SU-DHL-6 (cell line): ENCODE measurements around the gene TAF10.

ENCODE experiments used
- H2AFZ ChIP-seq: fragments of 200-600 bp; sonication (generic); 2 replicates; pipeline ENCODE4 v1.6.1; 2014; ENCODE audit warnings: low read depth, mild to moderate bottlenecking, moderate library complexity, mixed read lengths, antibody characterized with exemption, low read length; ENCODE audit not compliant: severe bottlenecking
- H3F3A ChIP-seq: fragments of 200-600 bp; shearing (Covaris generic); 2 replicates; pipeline ENCODE4 v1.6.0; 2016; ENCODE audit warnings: antibody characterized with exemption, mild to moderate bottlenecking; ENCODE audit not compliant: insufficient read depth
- H3K27ac ChIP-seq: fragments of 200-600 bp; sonication (generic); 2 replicates; pipeline ENCODE4 v1.5.1; 2016; ENCODE audit warnings: low read depth, mild to moderate bottlenecking, low read length, moderate library complexity, mixed read lengths
- H3K27me3 ChIP-seq: fragments of 200-600 bp; sonication (generic), shearing (Covaris generic); 2 replicates; pipeline ENCODE4 v1.6.0; 2014; ENCODE audit warnings: mild to moderate bottlenecking, low read length
- H3K36me3 ChIP-seq: fragments of 200-600 bp; sonication (generic); 2 replicates; pipeline ENCODE4 v1.6.1; 2014; ENCODE audit warnings: mild to moderate bottlenecking, low read length, mixed read lengths
- H3K4me2 ChIP-seq: fragments of 300-600, 200-600 bp; shearing (Covaris generic), sonication (generic); 2 replicates; pipeline ENCODE4 v1.6.0; 2014; ENCODE audit warnings: low read length, low read depth, mild to moderate bottlenecking; ENCODE audit not compliant: poor library complexity, severe bottlenecking
- H3K4me3 ChIP-seq: fragments of 200-600 bp; sonication (generic); 2 replicates; pipeline ENCODE4 v1.5.1; 2014; ENCODE audit warnings: antibody characterized with exemption, low read length, mild to moderate bottlenecking, mixed read lengths; ENCODE audit not compliant: insufficient read depth, poor library complexity, severe bottlenecking
- H3K79me2 ChIP-seq: fragments of 200-600 bp; sonication (generic); 2 replicates; pipeline ENCODE4 v1.6.1; 2014; ENCODE audit warnings: mild to moderate bottlenecking, low read length, moderate library complexity; ENCODE audit not compliant: insufficient read depth
- H3K9ac ChIP-seq: fragments of 200-600 bp; sonication (generic); 2 replicates; pipeline ENCODE4 v1.7.0; 2014; ENCODE audit warnings: mild to moderate bottlenecking, low read length
- H3K9me2 ChIP-seq: fragments of 200-600 bp; sonication (generic); replicated peaks from 2 replicates; pipeline ENCODE4 v1.6.1; 2014; ENCODE audit warnings: low read length; ENCODE audit not compliant: insufficient read depth
- H3K9me3 ChIP-seq: fragments of 200-600 bp; sonication (generic); 2 replicates; pipeline ENCODE4 v1.6.1; 2014; ENCODE audit warnings: low read length, mixed read lengths; ENCODE audit not compliant: insufficient read depth
- H4K20me1 ChIP-seq: fragments of 200-600 bp; sonication (generic); 2 replicates; pipeline ENCODE4 v1.6.1; 2014; ENCODE audit warnings: low read depth, mild to moderate bottlenecking, antibody characterized with exemption, low read length, moderate library complexity, mixed read lengths
- EZH2phosphoT487 ChIP-seq: fragments of 200-600 bp; sonication (generic), shearing (Covaris generic); conservative IDR thresholded peaks from 2 replicates; pipeline ENCODE4 v1.6.1; 2018; ENCODE audit warnings: mild to moderate bottlenecking, antibody characterized with exemption, low read length, moderate library complexity, mixed read lengths
- TF ChIP-seq, protein P1 (sequence below): fragments of 200-600 bp; sonication (generic); IDR thresholded peaks from one replicate; pipeline ENCODE4 v1.5.1; 2017; ENCODE audit warnings: antibody characterized with exemption, mild to moderate bottlenecking, low read length, moderate library complexity; ENCODE audit not compliant: insufficient read depth, poor library complexity, severe bottlenecking

TAF10 gene

DNA sequence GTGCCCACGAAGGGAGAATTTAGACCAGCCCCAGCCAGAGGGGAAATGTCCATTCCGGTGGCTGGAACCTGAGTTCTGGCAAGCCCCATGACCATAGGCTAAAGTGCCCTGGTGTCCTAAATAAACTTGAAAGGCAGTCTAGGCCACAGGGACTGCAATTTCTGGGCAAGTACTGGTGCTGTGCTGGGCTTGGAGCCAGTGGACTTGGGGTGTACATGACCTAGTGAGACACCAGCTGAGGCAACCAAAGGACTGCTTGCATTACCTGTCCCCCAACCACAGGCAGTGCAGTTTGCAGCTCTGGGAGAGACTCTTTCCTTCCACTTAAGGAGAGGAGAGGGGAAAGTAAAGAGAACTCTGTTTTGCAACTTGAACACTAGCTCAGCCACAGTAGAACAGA, 32.3 kb downstream of the TAF10 start:
- no peaks in the 10 kb centered on the region for H3K9me2 ChIP-seq
- no peak overlapping the region for H3K4me3 ChIP-seq
- no peak for TF ChIP-seq EZH2phosphoT487
- TF ChIP-seq, protein P1, sequence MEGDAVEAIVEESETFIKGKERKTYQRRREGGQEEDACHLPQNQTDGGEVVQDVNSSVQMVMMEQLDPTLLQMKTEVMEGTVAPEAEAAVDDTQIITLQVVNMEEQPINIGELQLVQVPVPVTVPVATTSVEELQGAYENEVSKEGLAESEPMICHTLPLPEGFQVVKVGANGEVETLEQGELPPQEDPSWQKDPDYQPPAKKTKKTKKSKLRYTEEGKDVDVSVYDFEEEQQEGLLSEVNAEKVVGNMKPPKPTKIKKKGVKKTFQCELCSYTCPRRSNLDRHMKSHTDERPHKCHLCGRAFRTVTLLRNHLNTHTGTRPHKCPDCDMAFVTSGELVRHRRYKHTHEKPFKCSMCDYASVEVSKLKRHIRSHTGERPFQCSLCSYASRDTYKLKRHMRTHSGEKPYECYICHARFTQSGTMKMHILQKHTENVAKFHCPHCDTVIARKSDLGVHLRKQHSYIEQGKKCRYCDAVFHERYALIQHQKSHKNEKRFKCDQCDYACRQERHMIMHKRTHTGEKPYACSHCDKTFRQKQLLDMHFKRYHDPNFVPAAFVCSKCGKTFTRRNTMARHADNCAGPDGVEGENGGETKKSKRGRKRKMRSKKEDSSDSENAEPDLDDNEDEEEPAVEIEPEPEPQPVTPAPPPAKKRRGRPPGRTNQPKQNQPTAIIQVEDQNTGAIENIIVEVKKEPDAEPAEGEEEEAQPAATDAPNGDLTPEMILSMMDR, result no peak
- H3K79me2 ChIP-seq, result no peaks in the 10 kb centered on the region
- H3K27ac ChIP-seq, result no peak overlapping the region
- no peaks in the 10 kb centered on the region for H3K27me3 ChIP-seq
- H3K36me3 ChIP-seq, result 0 out of 2 replicates have a peak, but pooled peaks cover 13% of the 10 kb centered on the region
- no peak overlapping the region for H3K9ac ChIP-seq
- no peak overlapping the region for H2AFZ ChIP-seq
- peaks cover 7% of the 10 kb centered on the region; the same call in 1 of the 2 replicates for H3K9me3 ChIP-seq
- no peak overlapping the region for H3K4me2 ChIP-seq
- no peaks in the 10 kb centered on the region for H4K20me1 ChIP-seq
- H3F3A ChIP-seq, result no peaks in the 10 kb centered on the region

DNA sequence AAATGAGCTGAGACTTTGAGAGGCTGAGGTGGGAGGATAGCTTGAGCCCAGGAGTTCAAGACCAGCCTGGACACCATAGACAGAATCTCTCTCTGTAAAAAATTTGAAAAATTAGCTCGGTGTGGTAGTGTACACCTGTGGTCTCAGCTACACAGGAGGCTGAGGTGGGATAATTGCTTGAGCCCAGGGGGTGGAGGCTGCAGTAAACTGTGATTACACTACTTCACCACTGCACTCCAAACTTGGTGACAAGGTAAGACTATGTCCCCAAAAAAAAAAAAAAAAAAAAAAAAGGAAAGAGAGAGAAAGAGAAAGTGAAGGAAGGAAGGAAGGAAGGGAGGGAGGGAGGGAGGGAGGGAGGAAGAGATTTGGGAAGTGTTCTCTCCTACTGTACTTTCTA, 33.9 kb downstream of the TAF10 start:
- no peak overlapping the region for H3K4me3 ChIP-seq
- no peaks in the 10 kb centered on the region for H3K9me3 ChIP-seq
- 0 out of 2 replicates have a peak, but pooled peaks cover 5% of the 10 kb centered on the region for H3K36me3 ChIP-seq
- H3K79me2 ChIP-seq, result no peaks in the 10 kb centered on the region
- H3K4me2 ChIP-seq, result no peak overlapping the region
- no peak for TF ChIP-seq EZH2phosphoT487
- TF ChIP-seq, protein P1, result no peak
- no peak overlapping the region for H2AFZ ChIP-seq
- H3K27ac ChIP-seq, result no peak overlapping the region
- no peaks in the 10 kb centered on the region for H3K9me2 ChIP-seq
- no peaks in the 10 kb centered on the region for H4K20me1 ChIP-seq
- no peak overlapping the region for H3K9ac ChIP-seq
- H3K27me3 ChIP-seq, result no peaks in the 10 kb centered on the region
- H3F3A ChIP-seq, result no peaks in the 10 kb centered on the region

DNA sequence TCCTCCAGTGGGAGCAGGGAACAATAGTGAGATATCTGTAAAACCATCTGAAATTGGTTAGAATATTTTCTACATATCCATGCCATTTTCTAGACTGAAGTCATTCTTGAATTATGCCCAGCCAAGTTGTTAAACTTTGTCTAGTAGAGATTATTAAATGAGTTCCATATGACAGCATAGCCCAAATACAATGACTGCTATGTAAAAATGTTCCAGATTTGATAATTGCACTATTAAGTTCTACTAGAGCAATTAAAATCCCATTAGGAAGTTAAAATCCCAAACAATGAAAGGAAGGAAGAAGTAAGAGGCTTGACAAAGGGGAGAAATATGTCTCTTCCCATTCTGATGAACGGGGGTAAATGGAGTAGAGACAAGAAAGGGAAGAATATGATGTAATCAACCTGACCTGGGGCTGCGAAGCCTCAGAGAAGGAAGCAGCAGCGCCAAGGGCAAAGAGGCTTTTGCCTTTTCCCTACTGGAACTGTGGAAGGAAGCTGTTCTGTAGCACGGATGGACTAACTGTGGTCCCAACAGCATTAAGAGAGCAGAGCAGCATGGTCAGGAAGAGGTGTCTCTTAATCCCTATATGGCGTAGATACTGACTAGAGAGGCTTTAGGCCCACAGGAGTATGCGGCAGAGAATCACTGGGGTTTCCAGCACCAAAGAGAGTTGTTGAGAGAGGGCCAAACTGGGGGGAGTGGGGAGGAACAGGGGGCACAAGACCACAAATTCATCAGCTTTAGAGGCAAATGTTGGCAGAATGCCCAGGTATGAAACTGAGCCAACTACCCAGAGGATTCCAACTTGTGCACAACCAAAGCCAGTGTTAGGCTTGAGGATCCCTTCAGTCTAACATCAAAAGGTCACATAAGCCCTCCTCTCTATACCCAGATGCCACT, 35.3 kb downstream of the TAF10 start:
- Histone ChIP-seq H3F3A (no peaks in the 10 kb centered on the region), H3K27me3 (no peaks in the 10 kb centered on the region), H3K4me2 (no peak overlapping the region), H3K9me3 (no peaks in the 10 kb centered on the region), H3K79me2 (no peaks in the 10 kb centered on the region), H3K4me3 (no peak overlapping the region), H2AFZ (no peak overlapping the region), H3K9me2 (no peaks in the 10 kb centered on the region), H4K20me1 (no peaks in the 10 kb centered on the region), H3K36me3 (no peaks in the 10 kb centered on the region), H3K27ac (no peak overlapping the region), H3K9ac (no peak overlapping the region)
- TF ChIP-seq, protein P1, result no peak
- TF ChIP-seq EZH2phosphoT487, result no peak
